ENCODE measurements around the gene NXPE3. TPM values are rescaled to one million over a fixed set of nuclear protein-coding genes. Genes with fewer than 3 reads are reported as not detected.

Gene NXPE3
- total RNA-seq, 6 experiments from 2014 or later: 37.7 to 44.3 (median 41.0) TPM

DNA sequence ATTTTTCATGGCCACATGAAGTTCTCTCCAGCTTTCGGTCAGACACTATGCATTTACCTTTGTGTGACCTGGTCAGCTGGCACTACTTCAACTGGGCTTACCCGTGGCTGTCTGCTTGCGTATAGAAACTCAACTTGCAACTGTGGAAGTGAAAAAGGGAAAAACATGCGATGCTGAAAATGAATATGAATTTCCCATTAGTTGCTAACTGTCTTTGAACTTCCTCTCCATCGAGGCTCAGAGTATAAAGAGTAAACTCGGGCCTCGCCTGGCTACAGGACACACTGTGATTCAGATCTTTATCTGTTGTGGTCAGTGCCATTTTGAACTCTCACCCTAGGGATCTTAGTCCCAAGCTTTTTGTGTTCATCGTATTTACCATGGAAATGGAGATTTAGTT, 97.1 kb downstream of the NXPE3 start:
- Mint-ChIP-seq H3K36me3 (ENCODE audit: low read depth) (no peaks in the 10 kb centered on the region), H3K4me1 (ENCODE audit: low read depth) (peaks cover 20% of the 10 kb centered on the region), H3K27me3 (ENCODE audit: insufficient read depth) (peaks cover 1% of the 10 kb centered on the region), H3K9me3 (no peaks in the 10 kb centered on the region), H3K27ac (no peak overlapping the region), H3K4me3 (no peak overlapping the region)
- no peak for DNase-seq
- no peak for TF ChIP-seq CTCF (IDR thresholded peaks at IDR 0.05)

Other genes with a start within 250 kb of the NXPE3 start
- gene TRMT10C, start 217.3 kb upstream of the NXPE3 start, total RNA-seq (2021; fragmentation: NEBNext Ultra II Directional; extraction: Animal tissue kit (Norgen Biotek cat#: 25700)): 10 to 100 TPM; 19.9 to 26.9 (median 22.0) TPM
- gene PCNP, start 205.0 kb upstream of the NXPE3 start, total RNA-seq (2021; fragmentation: NEBNext Ultra II Directional; extraction: Animal tissue kit (Norgen Biotek cat#: 25700)): 100 to 1,000 TPM; 161 to 205 (median 180) TPM
- 10 to 100 TPM; 13.0 to 16.3 (median 15.5) TPM for gene ZBTB11, start 102.1 kb upstream of the NXPE3 start, total RNA-seq (2021; fragmentation: NEBNext Ultra II Directional; extraction: Animal tissue kit (Norgen Biotek cat#: 25700))
- gene RPL24, start 92.5 kb upstream of the NXPE3 start, total RNA-seq (2021; fragmentation: NEBNext Ultra II Directional; extraction: Animal tissue kit (Norgen Biotek cat#: 25700)): 1,000 to 10,000 TPM in 5 of 6 experiments, 100 to 1,000 TPM in 1; 995 to 1,172 (median 1,151) TPM
- gene CEP97, start 54.6 kb upstream of the NXPE3 start, total RNA-seq (2021; fragmentation: NEBNext Ultra II Directional; extraction: Animal tissue kit (Norgen Biotek cat#: 25700)): 10 to 100 TPM; 10.6 to 17.4 (median 14.0) TPM
- gene NFKBIZ, start 70.3 kb downstream of the NXPE3 start, total RNA-seq (2021; fragmentation: NEBNext Ultra II Directional; extraction: Animal tissue kit (Norgen Biotek cat#: 25700)): 10 to 100 TPM; 51.1 to 64.2 (median 57.8) TPM

Data from HFFc6 (cell line).